ENCODE data around the gene SPEF1. TPM values are rescaled to one million over a fixed set of nuclear protein-coding genes. Genes with fewer than 3 reads are reported as not detected.

Gene SPEF1
- polyA plus RNA-seq, 3 donors, result 0.09 TPM; not detected in 2

- H3K9ac ChIP-seq (ENCODE audit: insufficient read depth, low read length, poor library complexity, severe bottlenecking), result no peak overlapping the region
- peaks cover 16% of the 10 kb centered on the region for H3K4me1 Mint-ChIP-seq
- H3K9me3 Mint-ChIP-seq, result peaks cover 0 to 3% (median 0%) of the 10 kb centered on the region in 7 donors
- peaks cover 18 to 31% of the 10 kb centered on the region in 2 donors for H3K36me3 ChIP-seq (replicated peaks in 1 of 2; ENCODE audit: control insufficient read depth in 1 of 2, insufficient read depth in 2 of 2, low read length in 2 of 2)
- intact Hi-C loops (cut with micrococcal nuclease), result loop anchor here (2.0 to 5.0 kb wide), 2 partner anchors 73 kb away; no protein-coding TSS in a partner anchor
- H2AFZ ChIP-seq (ENCODE audit: insufficient read depth, low read depth, low read length, poor library complexity, severe bottlenecking), result no peak overlapping the region
- no peak overlapping the region for H3K4me3 Mint-ChIP-seq
- H3K4me2 ChIP-seq (replicated peaks; ENCODE audit: extremely low read depth, low read length, poor library complexity, severe bottlenecking), result no peak overlapping the region
- peaks cover 2 to 21% (median 10%) of the 10 kb centered on the region in 3 donors for H3K27me3 Mint-ChIP-seq (ENCODE audit: low read depth in 3 of 3)
- TF ChIP-seq, protein P1, sequence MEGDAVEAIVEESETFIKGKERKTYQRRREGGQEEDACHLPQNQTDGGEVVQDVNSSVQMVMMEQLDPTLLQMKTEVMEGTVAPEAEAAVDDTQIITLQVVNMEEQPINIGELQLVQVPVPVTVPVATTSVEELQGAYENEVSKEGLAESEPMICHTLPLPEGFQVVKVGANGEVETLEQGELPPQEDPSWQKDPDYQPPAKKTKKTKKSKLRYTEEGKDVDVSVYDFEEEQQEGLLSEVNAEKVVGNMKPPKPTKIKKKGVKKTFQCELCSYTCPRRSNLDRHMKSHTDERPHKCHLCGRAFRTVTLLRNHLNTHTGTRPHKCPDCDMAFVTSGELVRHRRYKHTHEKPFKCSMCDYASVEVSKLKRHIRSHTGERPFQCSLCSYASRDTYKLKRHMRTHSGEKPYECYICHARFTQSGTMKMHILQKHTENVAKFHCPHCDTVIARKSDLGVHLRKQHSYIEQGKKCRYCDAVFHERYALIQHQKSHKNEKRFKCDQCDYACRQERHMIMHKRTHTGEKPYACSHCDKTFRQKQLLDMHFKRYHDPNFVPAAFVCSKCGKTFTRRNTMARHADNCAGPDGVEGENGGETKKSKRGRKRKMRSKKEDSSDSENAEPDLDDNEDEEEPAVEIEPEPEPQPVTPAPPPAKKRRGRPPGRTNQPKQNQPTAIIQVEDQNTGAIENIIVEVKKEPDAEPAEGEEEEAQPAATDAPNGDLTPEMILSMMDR (IDR thresholded peaks at IDR 0.05), result peak; percentile 92
- WGBS (ENCODE audit: insufficient coverage), result 64% methylated on average over 72 of the region's 72 CpGs
- no peaks in the 10 kb centered on the region for H3K9me3 ChIP-seq (replicated peaks in 1 of 2; ENCODE audit: control insufficient read depth in 1 of 2, insufficient read depth in 1 of 2, low read length in 2 of 2)
- H4K20me1 ChIP-seq (ENCODE audit: insufficient read depth, low read length), result peaks cover 26% of the 10 kb centered on the region
- H3K4me3 ChIP-seq (replicated peaks in 1 of 3; ENCODE audit: low read depth in 2 of 3, low read length in 3 of 3), result no peak overlapping the region
- no peaks in the 10 kb centered on the region for H3K27me3 ChIP-seq (ENCODE audit: control insufficient read depth in 2 of 2, insufficient read depth in 2 of 2, low read length in 2 of 2)
- peaks cover 22 to 30% of the 10 kb centered on the region in 2 donors for H3K36me3 Mint-ChIP-seq
- peaks cover 8 to 32% of the 10 kb centered on the region in 2 donors for H3K4me1 ChIP-seq (ENCODE audit: control insufficient read depth in 1 of 2, insufficient read depth in 2 of 2, low read length in 2 of 2)
- no peak overlapping the region for H3K27ac ChIP-seq (ENCODE audit: low read depth in 1 of 2, low read length in 2 of 2)
- DNase-seq, result peak in 2 of 3 donors; percentile 25 to 28
- H3K79me2 ChIP-seq (ENCODE audit: insufficient read depth, low read length), result peaks cover 5% of the 10 kb centered on the region
- no peak overlapping the region for H3K27ac Mint-ChIP-seq
These were observed 31.3 kb downstream of the SPEF1 start for GRCh38 chr20:3749689-3750531.

GRCh38 chr20:3749087-3749688, 32.1 kb downstream of the SPEF1 start:
- no peaks in the 10 kb centered on the region for H3K79me2 ChIP-seq (ENCODE audit: insufficient read depth, low read length)
- H4K20me1 ChIP-seq (ENCODE audit: insufficient read depth, low read length), result peaks cover 26% of the 10 kb centered on the region
- intact Hi-C loops (cut with micrococcal nuclease), result loop anchor here (2.0 to 5.0 kb wide), 2 partner anchors 72 kb away; no protein-coding TSS in a partner anchor
- Mint-ChIP-seq H3K4me1 (peaks cover 23% of the 10 kb centered on the region), H3K9me3 (peaks cover 0 to 3% (median 0%) of the 10 kb centered on the region in 7 donors), H3K36me3 (peaks cover 15 to 22% of the 10 kb centered on the region in 2 donors), H3K27me3 (ENCODE audit: low read depth in 3 of 3) (peaks cover 7 to 29% (median 17%) of the 10 kb centered on the region in 3 donors), H3K27ac (no peak overlapping the region), H3K4me3 (no peak overlapping the region)
- peaks cover 11 to 23% of the 10 kb centered on the region in 2 donors for H3K36me3 ChIP-seq (replicated peaks in 1 of 2; ENCODE audit: control insufficient read depth in 1 of 2, insufficient read depth in 2 of 2, low read length in 2 of 2)
- TF ChIP-seq, protein P1 (IDR thresholded peaks at IDR 0.05), result no peak
- no peaks in the 10 kb centered on the region for H3K27me3 ChIP-seq (ENCODE audit: control insufficient read depth in 2 of 2, insufficient read depth in 2 of 2, low read length in 2 of 2)
- no peak overlapping the region for H2AFZ ChIP-seq (ENCODE audit: insufficient read depth, low read depth, low read length, poor library complexity, severe bottlenecking)
- H3K4me3 ChIP-seq (replicated peaks in 1 of 3; ENCODE audit: low read depth in 2 of 3, low read length in 3 of 3), result no peak overlapping the region
- H3K4me1 ChIP-seq (ENCODE audit: control insufficient read depth in 1 of 2, insufficient read depth in 2 of 2, low read length in 2 of 2), result peaks cover 11 to 39% of the 10 kb centered on the region in 2 donors
- no peak for DNase-seq
- 86% methylated on average over 11 of the region's 24 CpGs for WGBS (ENCODE audit: insufficient coverage)
- H3K27ac ChIP-seq (ENCODE audit: low read depth in 1 of 2, low read length in 2 of 2), result no peak overlapping the region
- no peak overlapping the region for H3K4me2 ChIP-seq (replicated peaks; ENCODE audit: extremely low read depth, low read length, poor library complexity, severe bottlenecking)
- no peaks in the 10 kb centered on the region for H3K9me3 ChIP-seq (replicated peaks in 1 of 2; ENCODE audit: control insufficient read depth in 1 of 2, insufficient read depth in 1 of 2, low read length in 2 of 2)
- no peak overlapping the region for H3K9ac ChIP-seq (ENCODE audit: insufficient read depth, low read length, poor library complexity, severe bottlenecking)
